ENCODE results near the gene CDKN2B-AS1. TPM values are rescaled to one million over a fixed set of nuclear protein-coding genes. Genes with fewer than 3 reads are reported as not detected.

CDKN2B-AS1 gene
- total RNA-seq, 2 donors from 2014 or later: 0.62 TPM; not detected in 1

DNA sequence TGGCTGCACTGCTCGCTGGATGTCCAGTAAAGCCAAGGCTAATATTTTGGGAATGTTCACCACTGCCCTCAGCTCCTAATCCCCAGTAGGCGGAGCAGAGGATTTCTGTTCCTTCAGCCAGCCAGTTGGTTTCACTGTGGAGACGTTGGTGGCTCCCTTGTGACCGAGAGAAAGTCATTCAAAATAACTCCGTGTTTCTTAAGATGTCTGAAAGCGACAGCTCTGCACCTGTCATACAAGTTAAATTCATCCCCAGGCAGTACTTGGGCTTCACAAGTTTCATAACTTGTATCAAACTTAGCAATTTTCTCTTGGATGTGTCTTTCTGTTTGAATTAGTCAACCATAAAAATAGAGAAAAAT is 14.9 kb downstream of the CDKN2B-AS1 start:
- Histone ChIP-seq H3K4me1 (replicated peaks) (no peaks in the 10 kb centered on the region), H3K36me3 (no peaks in the 10 kb centered on the region), H3K4me3 (peak overlapping the region; percentile 49 to 66), H3K27ac (peak overlapping the region; percentile 89 to 92), H3K27me3 (replicated peaks; ENCODE audit: insufficient read depth) (peaks cover 8% of the 10 kb centered on the region), H3K9me3 (no peaks in the 10 kb centered on the region)
- TF ChIP-seq POLR2A (IDR thresholded peaks at IDR 0.05): no peak
- TF ChIP-seq, protein P1, sequence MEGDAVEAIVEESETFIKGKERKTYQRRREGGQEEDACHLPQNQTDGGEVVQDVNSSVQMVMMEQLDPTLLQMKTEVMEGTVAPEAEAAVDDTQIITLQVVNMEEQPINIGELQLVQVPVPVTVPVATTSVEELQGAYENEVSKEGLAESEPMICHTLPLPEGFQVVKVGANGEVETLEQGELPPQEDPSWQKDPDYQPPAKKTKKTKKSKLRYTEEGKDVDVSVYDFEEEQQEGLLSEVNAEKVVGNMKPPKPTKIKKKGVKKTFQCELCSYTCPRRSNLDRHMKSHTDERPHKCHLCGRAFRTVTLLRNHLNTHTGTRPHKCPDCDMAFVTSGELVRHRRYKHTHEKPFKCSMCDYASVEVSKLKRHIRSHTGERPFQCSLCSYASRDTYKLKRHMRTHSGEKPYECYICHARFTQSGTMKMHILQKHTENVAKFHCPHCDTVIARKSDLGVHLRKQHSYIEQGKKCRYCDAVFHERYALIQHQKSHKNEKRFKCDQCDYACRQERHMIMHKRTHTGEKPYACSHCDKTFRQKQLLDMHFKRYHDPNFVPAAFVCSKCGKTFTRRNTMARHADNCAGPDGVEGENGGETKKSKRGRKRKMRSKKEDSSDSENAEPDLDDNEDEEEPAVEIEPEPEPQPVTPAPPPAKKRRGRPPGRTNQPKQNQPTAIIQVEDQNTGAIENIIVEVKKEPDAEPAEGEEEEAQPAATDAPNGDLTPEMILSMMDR (IDR thresholded peaks at IDR 0.05): peak in 2 of 4 experiments; percentile 24 to 36
- intact Hi-C loops (cut with DNase I): loop anchor here (5.0 to 10.0 kb wide), 2 partner anchors 197 to 675 kb away; partner anchors contain the start of gene KLHL9
- no peak for DNase-seq (ENCODE audit: low spot score)
- 5% methylated on average over 6 of the region's 6 CpGs for WGBS

DNA sequence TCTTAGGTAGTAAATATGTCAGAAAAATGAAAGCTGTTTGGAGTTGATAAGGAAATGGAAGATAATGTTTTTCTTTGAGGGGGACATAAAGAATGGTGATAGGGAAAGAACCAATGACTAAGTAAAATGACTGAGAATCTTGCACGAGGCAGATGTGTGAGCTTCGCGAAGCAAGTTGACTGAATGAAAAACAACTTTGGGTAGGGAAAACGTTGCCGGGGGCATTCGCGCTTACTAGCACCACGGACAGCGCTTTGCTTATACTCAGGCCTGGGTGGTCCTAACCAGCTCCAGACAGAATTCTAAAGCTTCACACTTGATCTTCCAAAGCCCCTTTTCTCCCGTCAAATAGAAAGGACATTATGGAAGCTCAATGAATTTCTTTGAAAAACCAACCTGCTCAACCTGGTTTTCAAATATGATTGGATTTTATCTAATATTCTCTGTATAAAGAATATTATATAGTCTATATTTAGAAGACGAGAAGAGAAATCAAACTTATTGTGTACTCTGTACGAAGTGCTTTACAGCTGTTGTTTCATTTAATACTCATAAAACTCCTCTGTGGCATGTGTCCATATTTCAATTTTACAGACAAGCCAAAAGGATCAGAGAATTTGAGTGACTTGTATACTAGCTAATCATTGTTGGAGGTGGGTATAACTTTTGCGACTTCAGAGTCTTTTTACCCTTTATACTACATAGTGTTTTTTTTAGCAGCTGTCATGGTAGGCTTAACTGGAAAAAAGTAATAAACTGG is 16.5 kb downstream of the CDKN2B-AS1 start:
- H3K4me3 ChIP-seq: no peak overlapping the region
- no peaks in the 10 kb centered on the region for H3K4me1 ChIP-seq (replicated peaks)
- H3K9me3 ChIP-seq: no peaks in the 10 kb centered on the region
- WGBS: 14% methylated on average over 13 of the region's 13 CpGs
- H3K36me3 ChIP-seq: no peaks in the 10 kb centered on the region
- H3K27ac ChIP-seq: no peak overlapping the region
- DNase-seq (ENCODE audit: low spot score): no peak
- intact Hi-C loops (cut with DNase I): no loop called here
- no peak for TF ChIP-seq POLR2AphosphoS5 (IDR thresholded peaks at IDR 0.05)
- TF ChIP-seq POLR2A (IDR thresholded peaks at IDR 0.05): no peak
- TF ChIP-seq, protein P1 (IDR thresholded peaks at IDR 0.05): no peak
- peaks cover 3% of the 10 kb centered on the region for H3K27me3 ChIP-seq (replicated peaks; ENCODE audit: insufficient read depth)

DNA sequence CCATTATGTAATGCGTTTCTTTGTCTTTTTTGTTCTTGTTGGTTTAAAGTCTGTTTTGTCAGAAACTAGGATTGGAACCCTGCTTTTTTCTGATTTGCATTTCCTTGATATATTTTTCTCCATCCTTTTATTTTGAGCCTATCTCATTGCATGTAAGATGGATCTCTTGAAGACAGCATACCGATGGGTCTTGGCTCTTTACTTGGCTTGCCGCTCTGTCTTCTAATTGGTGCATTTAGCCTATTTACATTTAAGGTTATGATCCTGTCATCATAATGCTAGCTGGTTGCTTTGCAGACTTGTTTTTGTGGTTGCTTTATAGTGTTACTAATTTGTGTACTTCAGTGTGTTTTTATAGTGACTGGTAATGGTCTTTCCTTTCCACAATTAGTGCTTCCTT is 27.8 kb downstream of the CDKN2B-AS1 start:
- WGBS: 87% methylated on average over 3 of the region's 3 CpGs
- DNase-seq (ENCODE audit: low spot score): no peak

DNA sequence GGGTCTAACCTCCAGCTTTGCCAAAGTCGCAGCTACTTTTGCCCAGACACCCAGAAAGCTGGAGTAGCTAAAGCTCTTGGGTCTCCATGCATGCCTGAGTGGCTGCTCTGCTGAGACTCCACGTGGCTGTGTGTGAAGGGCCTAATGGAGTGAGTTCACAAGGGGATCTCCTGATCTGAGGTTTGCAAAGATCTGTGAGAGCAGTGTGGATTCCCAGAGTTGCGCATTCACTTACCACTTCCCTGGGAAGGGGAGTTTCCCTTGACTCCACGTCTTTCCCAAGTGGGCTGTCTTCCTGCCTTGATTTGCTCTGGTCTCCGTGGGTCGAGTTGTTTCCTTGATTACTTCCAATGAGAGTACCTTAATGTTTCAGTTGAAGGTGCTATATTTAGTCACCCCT is 32.1 kb downstream of the CDKN2B-AS1 start:
- Histone ChIP-seq H3K27ac (no peak overlapping the region), H3K36me3 (no peaks in the 10 kb centered on the region), H3K27me3 (replicated peaks; ENCODE audit: insufficient read depth) (no peaks in the 10 kb centered on the region), H3K4me3 (no peak overlapping the region), H3K9me3 (no peaks in the 10 kb centered on the region), H3K4me1 (replicated peaks) (no peaks in the 10 kb centered on the region)
- intact Hi-C loops (cut with DNase I): no loop called here
- TF ChIP-seq POLR2AphosphoS5 (IDR thresholded peaks at IDR 0.05) (no peak), POLR2A (IDR thresholded peaks at IDR 0.05) (no peak)
- TF ChIP-seq, protein P1 (IDR thresholded peaks at IDR 0.05): no peak
- DNase-seq (ENCODE audit: low spot score): no peak
- WGBS: 71% methylated on average over 6 of the region's 6 CpGs

More for the DNA sequence above, 27.8 kb downstream of the CDKN2B-AS1 start:
- Histone ChIP-seq H3K4me3 (no peak overlapping the region), H3K4me1 (replicated peaks) (no peaks in the 10 kb centered on the region), H3K27me3 (replicated peaks; ENCODE audit: insufficient read depth) (no peaks in the 10 kb centered on the region), H3K36me3 (no peaks in the 10 kb centered on the region), H3K27ac (no peak overlapping the region), H3K9me3 (no peaks in the 10 kb centered on the region)
- intact Hi-C loops (cut with DNase I): no loop called here
- TF ChIP-seq, protein P1 (IDR thresholded peaks at IDR 0.05): no peak
- TF ChIP-seq POLR2AphosphoS5 (IDR thresholded peaks at IDR 0.05): no peak
- no peak for TF ChIP-seq POLR2A (IDR thresholded peaks at IDR 0.05)

DNA sequence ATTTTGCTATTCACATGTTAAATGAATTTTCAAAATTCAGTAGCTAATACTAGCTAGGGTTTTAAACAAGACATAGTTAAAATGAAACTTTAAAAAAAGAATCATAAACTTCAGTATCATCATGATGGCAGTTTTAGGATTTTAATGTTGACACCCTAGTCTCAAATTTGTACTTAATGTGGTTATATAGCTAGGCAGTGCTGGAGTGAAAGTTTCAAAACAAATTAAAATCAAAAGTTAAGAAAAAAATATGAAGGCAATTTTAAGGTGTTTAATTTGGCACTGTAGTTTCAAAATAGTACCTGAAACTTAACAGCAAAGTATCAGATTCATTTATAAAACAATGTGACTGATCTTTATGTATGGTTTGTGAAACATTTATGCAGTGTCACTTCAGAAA is 33.8 kb downstream of the CDKN2B-AS1 start:
- DNase-seq (ENCODE audit: low spot score): no peak
- Histone ChIP-seq H3K9me3 (no peaks in the 10 kb centered on the region), H3K27ac (no peak overlapping the region), H3K4me3 (no peak overlapping the region), H3K36me3 (no peaks in the 10 kb centered on the region), H3K4me1 (replicated peaks) (no peaks in the 10 kb centered on the region), H3K27me3 (replicated peaks; ENCODE audit: insufficient read depth) (no peaks in the 10 kb centered on the region)
- intact Hi-C loops (cut with DNase I): no loop called here
- TF ChIP-seq POLR2AphosphoS5 (IDR thresholded peaks at IDR 0.05): no peak
- TF ChIP-seq POLR2A (IDR thresholded peaks at IDR 0.05): no peak
- TF ChIP-seq, protein P1 (IDR thresholded peaks at IDR 0.05): no peak
